ENCODE results near the gene NECAB2.
"Not testable (repeated sequence)": the region's sequence is repeated elsewhere in the genome, so short reads cannot be mapped to it uniquely, and the experiment has no call there.

The NECAB2 gene

GRCh38 chr16:83936581-83937165 lies 31.4 kb upstream of the NECAB2 start:
- DNase-seq (ENCODE audit: low read depth in 2 of 2) = no peak

GRCh38 chr16:83937267-83937666 lies 30.8 kb upstream of the NECAB2 start:
- no peak for DNase-seq (ENCODE audit: low read depth in 2 of 2)

GRCh38 chr16:83937922-83938885 lies 29.8 kb upstream of the NECAB2 start:
- DNase-seq (ENCODE audit: low read depth in 2 of 2) = no peak

GRCh38 chr16:83939266-83939855 lies 28.7 kb upstream of the NECAB2 start:
- no peak for DNase-seq (ENCODE audit: low read depth in 2 of 2)

GRCh38 chr16:83940119-83940518 lies 27.9 kb upstream of the NECAB2 start:
- no peak for DNase-seq (ENCODE audit: low read depth in 2 of 2)

- DNase-seq (ENCODE audit: low read depth in 2 of 2) = no peak
Observed at GRCh38 chr16:83940630-83941378, 27.2 kb upstream of the NECAB2 start.

GRCh38 chr16:83941546-83941945 lies 26.5 kb upstream of the NECAB2 start:
- not testable (repeated sequence) for DNase-seq (ENCODE audit: low read depth in 2 of 2)

- no peak for DNase-seq (ENCODE audit: low read depth in 2 of 2)
Observed at GRCh38 chr16:83942074-83942473, 26.0 kb upstream of the NECAB2 start.

- no peak for DNase-seq (ENCODE audit: low read depth in 2 of 2)
Observed at GRCh38 chr16:83942815-83943515, 25.1 kb upstream of the NECAB2 start.

GRCh38 chr16:83943516-83944050 lies 24.5 kb upstream of the NECAB2 start:
- no peak for DNase-seq (ENCODE audit: low read depth in 2 of 2)

GRCh38 chr16:83945587-83945986 lies 22.5 kb upstream of the NECAB2 start:
- no peak for DNase-seq (ENCODE audit: low read depth in 2 of 2)

GRCh38 chr16:83946154-83946780 lies 21.8 kb upstream of the NECAB2 start:
- DNase-seq (ENCODE audit: low read depth in 2 of 2) = no peak

GRCh38 chr16:83946781-83947566 lies 21.1 kb upstream of the NECAB2 start:
- DNase-seq (ENCODE audit: low read depth in 2 of 2) = no peak

- no peak for DNase-seq (ENCODE audit: low read depth in 2 of 2)
Observed at GRCh38 chr16:83947642-83948234, 20.3 kb upstream of the NECAB2 start.

- no peak for DNase-seq (ENCODE audit: low read depth in 2 of 2)
Observed at GRCh38 chr16:83948914-83949723, 18.9 kb upstream of the NECAB2 start.

GRCh38 chr16:83949724-83950001 lies 18.4 kb upstream of the NECAB2 start:
- no peak for DNase-seq (ENCODE audit: low read depth in 2 of 2)

- DNase-seq (ENCODE audit: low read depth in 2 of 2) = not testable (repeated sequence)
Observed at GRCh38 chr16:83950862-83951399, 17.1 kb upstream of the NECAB2 start.

- DNase-seq (ENCODE audit: low read depth in 2 of 2) = no peak
Observed at GRCh38 chr16:83951544-83951943, 16.5 kb upstream of the NECAB2 start.

- DNase-seq (ENCODE audit: low read depth in 2 of 2) = no peak
Observed at GRCh38 chr16:83952587-83952939, 15.5 kb upstream of the NECAB2 start.
